CD14-positive monocyte (primary cell): ENCODE results near the gene SLC34A2. TPM values are rescaled to one million over a fixed set of nuclear protein-coding genes. Genes with fewer than 3 reads are reported as not detected.

ENCODE experiments used
- DNase-seq, 3 donors: peaks; one replicate each; pipeline ENCODE4 v3.0.0-alpha.2; 2011 to 2022
- H2AFZ ChIP-seq: 2 replicates; pipeline ENCODE4 v1.6.0; 2012; ENCODE audit warnings: mild to moderate bottlenecking, low read depth, low read length, inconsistent platforms; ENCODE audit not compliant: insufficient read depth, poor library complexity, severe bottlenecking
- H3K27ac ChIP-seq, 2 donors: 1 replicate in 1 of 2; 2 replicates in 1 of 2; pipeline ENCODE4 v1.5.1; 2012 to 2013; ENCODE audit warnings: low read length in 2 of 2, control low read depth in 1 of 2, inconsistent platforms in 1 of 2, low read depth in 1 of 2, mild to moderate bottlenecking in 1 of 2
- H3K27me3 ChIP-seq, 2 donors: one replicate each; pipeline versions ENCODE4 v1.6.0 to v1.6.1; 2011 to 2013; ENCODE audit warnings: low read length in 2 of 2; ENCODE audit not compliant: control insufficient read depth in 2 of 2, insufficient read depth in 2 of 2
- H3K36me3 ChIP-seq, 2 donors: replicated peaks in 1 of 2; 1 replicate in 1 of 2; 2 replicates in 1 of 2; pipeline versions ENCODE4 v1.5.1 to v1.6.1; 2012 to 2013; ENCODE audit warnings: low read length in 2 of 2, control low read depth in 1 of 2, inconsistent platforms in 1 of 2, mild to moderate bottlenecking in 1 of 2; ENCODE audit not compliant: insufficient read depth in 2 of 2, control insufficient read depth in 1 of 2
- H3K4me1 ChIP-seq, 2 donors: 1 replicate in 1 of 2; 2 replicates in 1 of 2; pipeline versions ENCODE4 v1.5.1 to v1.6.1; 2012 to 2013; ENCODE audit warnings: low read length in 2 of 2, control low read depth in 1 of 2, inconsistent platforms in 1 of 2, mild to moderate bottlenecking in 1 of 2, moderate library complexity in 1 of 2; ENCODE audit not compliant: insufficient read depth in 2 of 2, control insufficient read depth in 1 of 2
- H3K4me2 ChIP-seq: replicated peaks from 2 replicates; pipeline ENCODE3; 2012; ENCODE audit warnings: low read length, moderate library complexity, mild to moderate bottlenecking; ENCODE audit not compliant: poor library complexity, severe bottlenecking; ENCODE audit errors: extremely low read depth
- H3K4me3 ChIP-seq, 3 experiments: fragments of 200-600 bp in 1 of 3; sonication (generic) in 1 of 3; replicated peaks in 1 of 3; 1 replicate in 2 of 3; 2 replicates in 1 of 3; pipeline ENCODE4 v1.5.1; 2011 to 2013; ENCODE audit warnings: low read length in 3 of 3, mild to moderate bottlenecking in 3 of 3, control low read depth in 2 of 3, low read depth in 2 of 3, inconsistent platforms in 1 of 3, moderate library complexity in 1 of 3
- H3K79me2 ChIP-seq: 2 replicates; pipeline ENCODE4 v1.6.0; 2012; ENCODE audit warnings: mild to moderate bottlenecking, control low read depth, inconsistent platforms, low read length, moderate library complexity; ENCODE audit not compliant: insufficient read depth
- H3K9ac ChIP-seq: 2 replicates; pipeline ENCODE4 v1.6.0; 2017; ENCODE audit warnings: low read length, mild to moderate bottlenecking; ENCODE audit not compliant: insufficient read depth, poor library complexity, severe bottlenecking
- H3K9me3 ChIP-seq, 2 donors: replicated peaks in 1 of 2; 1 replicate in 1 of 2; 2 replicates in 1 of 2; pipeline versions ENCODE4 v1.5.1 to v1.6.1; 2012 to 2013; ENCODE audit warnings: low read length in 2 of 2, control low read depth in 1 of 2; ENCODE audit not compliant: control insufficient read depth in 1 of 2, insufficient read depth in 1 of 2
- H4K20me1 ChIP-seq: 2 replicates; pipeline ENCODE4 v1.6.0; 2012; ENCODE audit warnings: mild to moderate bottlenecking, low read length, control low read depth, moderate library complexity; ENCODE audit not compliant: insufficient read depth
- H3K27ac Mint-ChIP-seq, 7 donors: one replicate each; pipeline ENCODE4 v1.8.0; 2020; ENCODE audit warnings: mild to moderate bottlenecking in 7 of 7, mixed read lengths in 7 of 7, moderate library complexity in 6 of 7, inconsistent platforms in 2 of 7
- H3K27me3 Mint-ChIP-seq, 3 donors: one replicate each; pipeline ENCODE4 v1.8.0; 2021 to 2022; ENCODE audit warnings: low read depth in 3 of 3, mild to moderate bottlenecking in 3 of 3, mixed read lengths in 3 of 3, moderate library complexity in 3 of 3, inconsistent platforms in 1 of 3
- H3K36me3 Mint-ChIP-seq, 2 donors: one replicate each; pipeline ENCODE4 v1.8.0; 2020; ENCODE audit warnings: mixed read lengths in 2 of 2, inconsistent platforms in 1 of 2, mild to moderate bottlenecking in 1 of 2
- H3K4me1 Mint-ChIP-seq: one replicate; pipeline ENCODE4 v1.8.0; 2020; ENCODE audit warnings: mild to moderate bottlenecking, mixed read lengths
- H3K4me3 Mint-ChIP-seq, 2 donors: one replicate each; pipeline ENCODE4 v1.8.0; 2020; ENCODE audit warnings: mild to moderate bottlenecking in 2 of 2, mixed read lengths in 2 of 2, moderate library complexity in 1 of 2
- H3K9me3 Mint-ChIP-seq, 7 donors: one replicate each; pipeline ENCODE4 v1.8.0; 2020 to 2022; ENCODE audit warnings: mixed read lengths in 7 of 7, mild to moderate bottlenecking in 6 of 7, moderate library complexity in 6 of 7, inconsistent platforms in 2 of 7
- WGBS: methylation state at CpG from one replicate; pipeline ENCODE4 v1.1.5; 2013; ENCODE audit warnings: missing lambda C conversion rate; ENCODE audit not compliant: insufficient coverage; 5-methylcytosine and 5-hydroxymethylcytosine counted together
- intact Hi-C, 2 donors: fragments of 100-400 bp; cut with micrococcal nuclease; formaldehyde crosslinking; loops; one replicate each; pipeline versions ENCODE4 v1.15.0 to v1.15.1; 2023
- polyA plus RNA-seq, 3 donors: library from polyadenylated mRNA; depleted of rRNA in 1 of 3; unstranded in 2 of 3; stranded (reverse) in 1 of 3; fragments of 300-500 nt in 2 of 3; fragments of >200 nt in 1 of 3; fragmentation: Illumina TruSeq in 2 of 3; gene quantifications; 1 replicate in 2 of 3; 2 replicates in 1 of 3; pipeline ENCODE4 v1.2.3, GENCODE V29; 2012 to 2021
- TF ChIP-seq, protein P1 (sequence below): fragments of 200-600 bp; IDR thresholded peaks from one replicate; pipeline ENCODE4 v1.8.0; 2022; ENCODE audit warnings: antibody characterized with exemption, mild to moderate bottlenecking

Gene SLC34A2
- polyA plus RNA-seq, 3 donors: not detected

- no peak overlapping the region for H3K27ac Mint-ChIP-seq
- peaks cover 0 to 19% (median 7%) of the 10 kb centered on the region in 7 donors for H3K9me3 Mint-ChIP-seq
- H3K27me3 Mint-ChIP-seq: peaks cover 7 to 8% (median 8%) of the 10 kb centered on the region in 3 donors
- no peaks in the 10 kb centered on the region for H3K4me1 ChIP-seq
- no peak overlapping the region for H3K9ac ChIP-seq
- no peaks in the 10 kb centered on the region for H4K20me1 ChIP-seq
- 100% methylated on average over 1 of the region's 4 CpGs for WGBS
- intact Hi-C loops: no loop called here
- no peak overlapping the region for H3K4me3 ChIP-seq
- no peaks in the 10 kb centered on the region for H3K9me3 ChIP-seq
- H2AFZ ChIP-seq: no peak overlapping the region
- no peaks in the 10 kb centered on the region for H3K36me3 ChIP-seq
- TF ChIP-seq, protein P1, sequence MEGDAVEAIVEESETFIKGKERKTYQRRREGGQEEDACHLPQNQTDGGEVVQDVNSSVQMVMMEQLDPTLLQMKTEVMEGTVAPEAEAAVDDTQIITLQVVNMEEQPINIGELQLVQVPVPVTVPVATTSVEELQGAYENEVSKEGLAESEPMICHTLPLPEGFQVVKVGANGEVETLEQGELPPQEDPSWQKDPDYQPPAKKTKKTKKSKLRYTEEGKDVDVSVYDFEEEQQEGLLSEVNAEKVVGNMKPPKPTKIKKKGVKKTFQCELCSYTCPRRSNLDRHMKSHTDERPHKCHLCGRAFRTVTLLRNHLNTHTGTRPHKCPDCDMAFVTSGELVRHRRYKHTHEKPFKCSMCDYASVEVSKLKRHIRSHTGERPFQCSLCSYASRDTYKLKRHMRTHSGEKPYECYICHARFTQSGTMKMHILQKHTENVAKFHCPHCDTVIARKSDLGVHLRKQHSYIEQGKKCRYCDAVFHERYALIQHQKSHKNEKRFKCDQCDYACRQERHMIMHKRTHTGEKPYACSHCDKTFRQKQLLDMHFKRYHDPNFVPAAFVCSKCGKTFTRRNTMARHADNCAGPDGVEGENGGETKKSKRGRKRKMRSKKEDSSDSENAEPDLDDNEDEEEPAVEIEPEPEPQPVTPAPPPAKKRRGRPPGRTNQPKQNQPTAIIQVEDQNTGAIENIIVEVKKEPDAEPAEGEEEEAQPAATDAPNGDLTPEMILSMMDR: no peak
- no peak overlapping the region for H3K4me2 ChIP-seq
- no peaks in the 10 kb centered on the region for H3K36me3 Mint-ChIP-seq
- no peaks in the 10 kb centered on the region for H3K4me1 Mint-ChIP-seq
- DNase-seq: no peak
- H3K4me3 Mint-ChIP-seq: no peak overlapping the region
- no peak overlapping the region for H3K27ac ChIP-seq
- no peaks in the 10 kb centered on the region for H3K79me2 ChIP-seq
- no peaks in the 10 kb centered on the region for H3K27me3 ChIP-seq
Observed at GRCh38 chr4:25635501-25635900, 20.1 kb upstream of the SLC34A2 start.

- WGBS: 85% methylated on average over 5 of the region's 10 CpGs
- Histone ChIP-seq H3K4me1 (no peaks in the 10 kb centered on the region), H3K4me2 (no peak overlapping the region), H3K79me2 (no peaks in the 10 kb centered on the region), H3K4me3 (no peak overlapping the region), H3K27me3 (no peaks in the 10 kb centered on the region), H3K9ac (no peak overlapping the region), H2AFZ (no peak overlapping the region), H3K36me3 (no peaks in the 10 kb centered on the region), H4K20me1 (no peaks in the 10 kb centered on the region), H3K27ac (no peak overlapping the region), H3K9me3 (no peaks in the 10 kb centered on the region)
- Mint-ChIP-seq H3K9me3 (peaks cover 0 to 14% (median 5%) of the 10 kb centered on the region in 7 donors), H3K27ac (no peak overlapping the region), H3K36me3 (no peaks in the 10 kb centered on the region), H3K4me1 (no peaks in the 10 kb centered on the region), H3K4me3 (no peak overlapping the region), H3K27me3 (peaks cover 5 to 8% (median 6%) of the 10 kb centered on the region in 3 donors)
- TF ChIP-seq, protein P1: no peak
- intact Hi-C loops: no loop called here
- no peak for DNase-seq
Observed at GRCh38 chr4:25637581-25638220, 17.9 kb upstream of the SLC34A2 start.
